NCI-H345 treated with DMSO at 0.1 percent for 48 hours (cell line): ENCODE measurements around the gene TRMT1.
"Not testable (repeated sequence)": the region's sequence is repeated elsewhere in the genome, so short reads cannot be mapped to it uniquely, and the experiment has no call there.

ENCODE experiments used
- DNase-seq: peaks from one replicate; lab custom pipeline; 2025; ENCODE audit not compliant: unreplicated experiment; lab: John Stamatoyannopoulos, UW

TRMT1 gene

DNA sequence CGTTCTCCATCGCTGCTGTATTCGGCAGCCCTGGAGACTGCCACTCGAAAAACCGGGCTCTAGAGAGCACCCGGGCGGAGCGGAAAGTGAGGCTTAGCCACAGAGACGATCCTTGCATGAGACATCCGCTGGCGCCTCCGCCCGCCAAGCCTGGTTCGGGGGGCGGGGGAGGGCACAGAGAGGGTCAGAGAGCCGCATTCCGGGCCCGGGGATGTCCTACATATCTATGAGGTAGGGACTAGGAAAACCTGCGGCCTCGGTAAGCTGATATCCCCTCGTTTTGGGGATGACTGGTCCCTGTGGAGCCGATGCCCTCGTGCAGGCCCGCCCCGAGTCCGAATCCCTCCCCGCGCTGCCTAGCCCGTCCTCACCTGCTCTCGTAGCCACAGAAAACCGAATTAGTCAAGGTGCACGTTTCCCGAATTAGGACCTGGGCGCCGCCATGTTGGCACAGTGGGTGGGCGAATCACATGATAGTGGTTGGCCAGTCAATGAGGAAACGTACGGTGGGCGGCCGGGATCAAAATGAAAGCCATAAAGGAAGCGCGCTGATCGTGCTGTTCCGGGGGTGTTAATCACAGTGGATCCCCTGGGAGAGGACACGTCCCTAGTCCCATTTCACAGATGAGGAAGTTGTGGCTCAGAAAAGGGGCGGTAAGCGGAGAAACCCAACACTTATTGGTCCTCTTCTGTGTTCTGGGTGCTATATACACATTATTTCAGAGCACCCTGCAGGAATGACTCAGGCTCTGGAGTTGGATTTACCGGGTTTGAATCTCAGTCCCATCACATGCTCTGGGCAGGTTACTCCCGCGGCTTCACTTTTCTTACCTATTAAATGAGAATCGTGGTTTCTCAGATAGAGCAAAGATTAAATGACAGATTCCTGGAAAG lies at the start of gene TRMT1:
Gene TRMT1, minus strand, starts transcription at position 459 of the 894 bp plus-strand sequence. Its CDS starts 341 bp downstream, at position 118.
- DNase-seq: peak; percentile 40

DNA sequence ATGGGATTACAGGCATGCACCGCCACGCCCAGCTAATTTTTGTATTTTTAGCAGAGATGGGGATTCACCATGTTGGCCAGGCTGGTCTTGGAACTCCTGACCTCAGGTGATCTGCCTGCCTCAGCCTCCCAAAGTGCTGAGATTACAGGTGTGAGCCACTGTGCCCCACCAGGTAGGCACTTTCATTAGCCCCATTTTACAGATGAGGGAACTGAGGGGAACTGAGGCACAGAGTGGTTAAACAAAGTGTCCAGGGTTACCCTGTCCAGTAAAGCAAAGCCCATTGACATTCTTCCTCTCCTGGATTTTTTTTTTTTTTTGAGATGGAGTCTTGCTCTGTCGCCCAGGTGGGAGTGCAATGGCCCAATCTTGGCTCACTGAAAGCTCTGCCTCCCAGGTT lies 49.6 kb upstream of the TRMT1 start:
- DNase-seq: not testable (repeated sequence)

DNA sequence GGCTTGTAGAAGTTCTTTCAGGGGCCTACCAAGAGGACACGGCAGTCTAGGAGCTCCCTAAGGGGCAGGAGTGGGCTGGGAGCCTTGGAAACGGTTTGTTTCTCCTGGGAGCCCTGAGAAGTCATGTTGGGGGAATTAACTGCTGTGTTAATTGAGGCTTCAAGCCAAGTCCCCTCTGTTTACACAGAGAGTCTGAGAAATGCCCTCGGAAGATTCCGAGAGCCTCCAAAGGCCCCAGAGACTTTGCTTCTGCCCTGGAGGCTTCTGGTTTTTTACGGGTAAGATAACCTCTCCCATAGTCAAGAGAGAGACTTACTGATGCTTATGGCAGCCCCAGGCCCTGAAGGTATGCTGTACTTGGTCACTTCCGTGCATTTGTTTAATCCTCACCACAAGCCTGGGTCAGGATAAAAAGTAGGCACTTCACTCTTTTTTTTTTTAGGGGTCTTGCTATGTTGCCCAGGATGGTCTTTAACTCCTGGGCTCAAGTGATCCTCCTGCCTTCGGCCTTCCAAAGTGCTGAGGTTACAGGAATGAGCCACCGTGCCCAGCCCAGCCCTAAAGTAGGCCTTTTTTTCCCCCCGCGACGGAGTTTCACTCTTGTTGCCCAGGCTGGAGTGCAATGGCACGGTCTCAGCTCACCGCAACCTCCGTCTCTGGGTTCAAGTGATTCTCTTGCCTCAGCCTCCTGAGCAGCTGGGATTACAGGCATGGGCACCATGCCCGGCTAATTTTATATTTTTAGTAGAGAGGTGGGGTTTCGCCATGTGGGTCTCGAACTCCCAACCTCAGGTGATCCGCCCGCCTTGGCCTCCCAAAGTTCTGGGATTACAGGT lies 48.8 kb upstream of the TRMT1 start:
- no peak for DNase-seq

DNA sequence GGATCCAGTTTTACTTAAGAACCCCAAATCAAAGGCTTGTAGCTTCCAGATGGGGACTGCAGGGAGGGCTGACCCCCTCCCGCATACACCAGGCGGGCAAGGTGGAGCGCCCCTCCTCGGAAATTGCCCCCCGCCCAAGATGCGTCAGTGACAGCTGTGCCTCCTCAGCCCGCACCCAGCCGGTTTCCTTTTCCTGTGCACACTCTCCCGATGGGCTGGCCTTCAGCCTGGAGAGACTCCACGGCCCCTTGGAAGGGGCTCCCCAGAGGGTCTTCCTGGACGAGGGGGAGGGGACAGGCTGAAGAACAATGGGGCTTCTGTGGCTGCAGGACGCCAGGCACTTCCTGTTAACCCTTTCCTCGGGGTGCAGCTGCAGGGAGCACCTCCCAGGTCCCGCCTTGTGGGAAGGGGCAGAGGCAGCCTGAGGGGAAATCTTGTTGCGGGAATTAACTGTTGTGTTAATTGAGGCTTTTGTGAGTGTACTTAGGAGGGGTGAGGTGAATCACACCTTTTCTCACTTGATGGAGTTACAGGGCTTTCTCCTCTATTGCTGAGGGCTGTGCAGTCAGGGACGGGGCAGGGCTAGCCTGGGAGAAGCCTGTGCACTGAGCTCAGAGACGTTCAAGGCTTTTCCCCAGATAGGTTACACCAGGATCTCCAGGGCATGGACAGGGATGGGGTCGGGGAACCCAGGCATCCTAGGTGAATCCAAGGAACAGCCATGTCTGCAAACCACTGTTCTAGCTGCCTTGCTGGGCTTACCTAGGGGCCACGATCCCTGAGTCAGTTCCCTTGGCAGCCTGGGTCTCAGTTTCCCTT lies 48.0 kb upstream of the TRMT1 start:
- DNase-seq: no peak

DNA sequence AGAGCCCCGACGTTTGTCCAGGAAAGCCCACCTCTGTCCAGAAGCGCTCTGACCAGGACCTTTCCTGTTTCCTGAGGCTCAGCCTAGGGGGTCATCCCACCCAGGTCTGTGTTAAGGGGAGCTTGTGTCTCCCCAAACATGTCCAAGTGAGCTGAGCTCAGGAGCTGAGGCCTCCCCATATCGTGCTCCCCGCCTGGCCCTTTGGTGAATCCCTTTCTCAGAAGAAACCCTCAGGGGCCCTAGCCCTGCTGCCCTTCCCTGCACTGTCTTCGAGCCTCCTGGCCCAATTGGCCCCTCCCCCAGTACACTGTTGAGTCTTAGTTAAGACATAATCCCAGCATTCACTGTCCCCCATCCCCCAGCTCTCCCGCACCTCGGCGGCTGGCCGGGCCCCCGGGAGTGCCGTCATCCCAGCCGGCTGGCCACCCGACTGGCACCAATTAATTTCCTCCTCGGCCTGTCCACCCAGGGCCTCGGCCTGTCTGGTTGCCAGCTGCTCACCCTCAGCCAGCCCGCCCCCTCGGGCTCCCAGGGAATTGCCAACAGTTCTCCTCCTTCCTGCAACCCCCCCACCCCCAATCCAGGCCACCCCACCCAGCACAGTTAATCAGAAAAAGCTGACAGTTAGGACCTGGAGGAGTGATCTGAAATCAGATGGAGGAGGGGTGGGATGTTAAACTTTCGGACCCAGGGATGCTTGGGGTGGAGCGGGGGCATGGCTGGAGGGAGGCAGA lies 47.2 kb upstream of the TRMT1 start:
- DNase-seq: no peak

DNA sequence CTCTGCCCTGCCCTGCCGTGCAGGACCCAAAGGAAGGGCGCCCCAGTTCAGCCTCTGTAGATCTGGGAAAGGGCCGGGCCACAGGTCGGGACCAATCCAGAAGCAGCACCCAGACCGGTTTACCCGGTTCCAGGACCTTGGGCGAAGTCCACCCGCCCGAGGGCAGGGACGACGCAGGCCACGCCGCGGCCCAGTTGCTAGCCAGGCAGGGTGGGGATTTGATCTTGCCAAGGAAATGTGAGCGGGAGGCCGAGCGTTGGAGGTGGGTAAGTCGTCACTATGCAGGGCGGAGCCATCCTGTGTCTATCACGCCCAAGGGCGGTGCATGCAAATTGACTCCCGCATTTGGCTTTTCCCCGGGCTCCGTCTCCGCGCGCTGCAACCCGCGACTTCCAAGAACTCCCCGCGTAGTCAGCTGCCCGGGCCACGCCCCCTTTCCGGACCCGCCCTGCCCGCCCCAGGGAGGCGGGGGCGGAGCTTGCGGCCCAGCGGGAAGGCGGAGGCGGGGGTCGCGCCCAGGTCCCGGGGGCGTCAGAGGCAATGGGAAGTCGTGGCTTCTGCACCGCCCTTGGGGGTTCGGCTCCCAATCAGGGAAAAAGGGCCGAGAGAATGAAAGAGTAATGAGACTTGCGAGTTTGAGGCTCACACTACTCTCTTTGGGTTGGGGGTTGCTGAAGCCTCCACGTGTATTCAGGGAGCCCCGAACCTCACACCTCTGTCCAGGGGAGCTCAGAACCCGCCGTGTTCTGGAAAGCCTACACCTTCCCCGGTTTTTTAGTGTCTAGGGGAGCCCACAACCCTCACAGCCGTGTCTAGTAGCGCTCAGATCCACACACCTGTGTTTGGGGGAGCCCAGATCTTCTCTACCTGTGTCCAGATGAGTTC lies 46.4 kb upstream of the TRMT1 start:
- peak; percentile 14 for DNase-seq

DNA sequence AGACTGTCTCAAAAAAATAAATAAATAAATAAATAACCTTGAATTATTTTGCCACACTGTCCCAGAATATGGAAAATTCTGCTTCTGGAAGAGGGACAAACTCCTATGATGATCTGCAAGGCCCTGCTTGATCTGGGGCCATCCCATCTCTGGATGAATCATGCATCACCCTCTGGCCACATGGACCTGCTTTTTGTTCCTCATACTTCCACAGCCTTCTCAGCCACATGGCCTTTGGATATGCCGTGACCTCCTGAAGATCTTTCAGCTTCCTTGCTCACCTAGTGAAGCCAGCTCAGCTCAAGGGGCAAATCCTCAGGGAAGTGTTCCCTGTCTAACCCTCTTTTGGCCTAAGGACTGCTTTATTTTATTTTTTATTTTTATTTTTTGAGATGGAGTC lies 44.0 kb upstream of the TRMT1 start:
- no peak for DNase-seq

DNA sequence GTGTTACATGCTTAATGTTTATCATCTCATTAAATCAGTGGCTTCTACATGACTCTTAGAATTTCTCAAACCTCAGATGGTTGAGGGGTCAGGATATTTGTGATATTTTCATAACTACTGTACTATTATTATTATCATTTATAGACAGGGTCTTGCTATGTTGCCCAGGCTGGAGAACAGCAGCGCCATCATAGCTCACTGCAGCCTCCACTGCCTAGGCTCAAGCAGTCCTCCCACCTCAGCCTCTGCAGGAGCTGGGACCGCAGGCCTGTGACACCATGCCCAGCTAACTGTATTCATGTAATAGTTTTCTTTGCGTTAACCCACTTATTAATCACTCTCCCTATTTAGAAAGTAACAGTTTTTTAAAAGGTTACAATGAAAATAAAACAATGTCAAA lies 43.2 kb upstream of the TRMT1 start:
- no peak for DNase-seq

DNA sequence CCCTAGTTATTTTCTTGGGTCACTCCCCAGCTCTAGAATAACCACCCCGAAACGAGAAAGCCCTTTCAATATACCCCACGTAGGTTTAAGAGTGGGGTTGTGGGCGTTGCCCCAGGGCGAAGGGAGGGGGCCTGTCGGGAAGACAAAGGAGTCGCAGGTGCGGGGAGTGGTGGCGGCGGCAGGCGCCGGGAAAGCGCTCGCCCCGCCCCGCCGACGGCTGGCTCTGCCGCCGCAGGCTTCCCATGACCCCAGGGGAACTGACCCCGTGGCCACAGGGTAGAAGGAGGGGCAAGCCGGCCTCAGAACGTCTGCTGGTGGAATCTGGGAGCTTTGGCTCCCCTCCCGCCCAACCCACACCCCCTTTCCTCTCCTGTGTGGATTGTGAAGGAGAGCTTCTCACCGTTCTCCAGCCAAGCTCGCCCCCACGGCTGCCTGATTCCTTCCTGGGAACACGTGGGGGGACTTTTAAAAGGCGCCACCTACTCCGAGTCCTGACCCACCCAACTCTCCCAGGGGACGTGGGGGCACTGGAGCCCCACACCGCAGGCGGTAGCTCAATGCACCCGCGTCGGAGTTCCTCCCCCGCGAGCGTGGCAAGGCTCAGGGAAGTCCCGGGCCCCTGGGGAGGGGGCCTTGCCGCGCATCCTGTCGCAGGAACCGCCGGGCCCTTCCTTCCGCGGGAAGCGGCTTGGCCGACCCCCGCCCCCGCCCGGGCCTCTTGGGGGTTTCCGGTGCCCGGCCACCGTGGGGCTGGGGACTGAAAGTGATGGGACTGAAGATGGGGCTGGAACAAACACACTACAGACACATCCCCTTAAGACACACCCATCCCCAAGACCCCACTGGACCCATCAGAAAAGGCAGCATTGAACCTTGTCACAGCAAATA lies 39.2 kb upstream of the TRMT1 start:
- DNase-seq: no peak

DNA sequence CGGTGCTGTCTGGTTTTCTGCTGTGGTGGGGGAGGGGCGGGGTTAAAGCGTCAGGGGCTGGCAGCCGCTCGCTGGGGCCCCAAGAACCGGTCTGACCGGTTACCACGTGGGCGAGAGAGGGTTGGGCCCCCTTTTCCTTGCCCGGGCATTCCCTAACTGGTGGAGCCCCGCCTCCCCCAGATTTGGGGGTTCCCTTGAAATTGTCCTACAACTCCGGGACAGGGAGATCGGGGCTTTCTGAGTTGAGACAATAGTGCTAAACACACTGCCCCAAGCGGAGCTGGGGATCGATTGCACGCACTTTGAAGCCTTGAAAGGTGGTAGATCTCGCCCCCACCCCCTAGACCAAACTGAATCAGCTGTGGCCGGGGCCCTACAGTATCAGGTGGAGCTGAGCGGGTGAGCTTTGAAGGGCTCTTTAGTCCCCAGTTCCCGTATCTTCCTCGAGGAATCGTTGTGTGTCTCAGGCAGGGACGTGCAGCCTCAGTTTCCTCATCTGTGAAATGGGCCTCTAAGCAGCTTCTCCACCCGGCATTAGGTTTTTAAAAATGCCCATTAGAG lies 38.5 kb upstream of the TRMT1 start:
- no peak for DNase-seq

DNA sequence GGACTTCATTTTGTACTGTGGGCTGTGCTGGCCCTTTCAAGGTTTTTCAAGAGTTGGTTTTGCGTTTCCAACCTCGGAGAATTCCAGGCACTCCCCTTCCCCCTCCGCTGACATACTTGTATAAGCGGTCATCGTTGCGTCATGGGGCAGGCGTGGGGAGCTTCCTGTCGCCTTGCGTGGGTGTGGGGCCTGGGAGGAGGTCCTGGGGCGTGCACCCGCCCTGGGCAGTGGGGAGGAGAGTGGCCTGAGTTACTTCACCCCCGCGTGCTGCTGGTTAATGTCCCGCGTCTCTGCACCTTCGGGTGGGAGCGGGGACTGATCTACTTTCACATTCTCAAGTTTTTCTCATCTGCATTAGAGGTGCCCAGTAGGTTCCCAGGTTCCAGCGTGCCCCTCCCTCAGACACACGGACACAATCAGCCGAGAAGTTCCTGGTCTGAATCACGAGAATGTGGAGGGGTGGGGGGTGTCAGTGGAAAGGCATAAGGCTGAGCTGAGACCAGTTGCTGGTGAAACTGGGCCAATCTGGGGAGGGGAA lies 37.8 kb upstream of the TRMT1 start:
- DNase-seq: no peak

DNA sequence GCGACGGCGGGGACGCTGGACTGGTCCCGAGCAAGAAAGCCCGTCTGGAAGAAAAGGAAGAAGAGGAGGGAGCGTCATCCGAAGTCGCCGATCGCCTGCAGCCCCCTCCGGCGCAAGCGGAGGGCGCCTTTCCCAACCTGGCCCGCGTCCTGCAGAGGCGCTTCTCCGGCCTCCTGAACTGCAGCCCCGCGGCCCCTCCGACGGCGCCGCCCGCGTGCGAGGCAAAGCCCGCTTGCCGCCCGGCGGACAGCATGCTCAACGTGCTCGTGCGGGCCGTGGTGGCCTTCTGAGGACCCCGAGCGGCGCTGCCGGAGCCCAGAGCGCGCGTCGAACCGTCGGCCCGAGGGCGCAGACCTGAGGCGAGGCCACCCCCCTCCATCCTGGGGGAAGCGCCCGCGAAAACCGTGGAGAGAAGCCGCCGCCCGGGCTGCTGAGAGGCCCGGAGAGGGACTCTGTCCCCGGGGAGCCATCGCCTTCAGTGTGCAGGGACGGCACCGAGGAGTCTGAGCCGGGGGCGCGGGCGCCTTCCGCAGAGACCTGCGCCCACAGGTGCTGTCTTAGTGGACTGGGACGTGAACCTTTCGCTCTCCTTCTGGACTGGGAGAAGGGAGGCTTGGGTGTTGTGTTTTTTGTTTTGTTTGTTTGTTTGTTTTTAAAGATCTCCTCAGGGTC lies 37.2 kb upstream of the TRMT1 start:
- DNase-seq: no peak

DNA sequence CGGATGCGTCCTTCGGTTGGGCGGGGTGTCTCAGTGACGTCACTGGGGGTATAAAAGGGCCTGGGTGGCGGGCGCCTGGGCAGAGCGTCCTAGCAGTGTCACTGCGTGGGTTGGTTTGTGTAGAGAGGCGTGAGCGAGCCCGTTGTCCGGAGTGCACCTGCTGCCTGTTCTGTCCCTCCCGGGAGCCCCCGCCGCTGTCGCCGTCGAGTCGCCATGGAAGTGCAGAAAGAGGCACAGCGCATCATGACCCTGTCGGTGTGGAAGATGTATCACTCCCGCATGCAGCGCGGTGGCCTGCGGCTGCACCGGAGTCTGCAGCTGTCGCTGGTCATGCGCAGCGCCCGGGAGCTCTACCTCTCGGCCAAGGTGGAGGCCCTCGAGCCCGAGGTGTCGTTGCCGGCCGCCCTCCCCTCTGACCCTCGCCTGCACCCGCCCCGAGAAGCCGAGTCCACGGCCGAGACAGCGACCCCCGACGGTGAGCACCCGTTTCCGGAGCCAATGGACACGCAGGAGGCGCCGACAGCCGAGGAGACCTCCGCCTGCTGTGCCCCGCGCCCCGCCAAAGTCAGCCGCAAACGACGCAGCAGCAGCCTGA lies 36.5 kb upstream of the TRMT1 start:
- peak; percentile 30 for DNase-seq

DNA sequence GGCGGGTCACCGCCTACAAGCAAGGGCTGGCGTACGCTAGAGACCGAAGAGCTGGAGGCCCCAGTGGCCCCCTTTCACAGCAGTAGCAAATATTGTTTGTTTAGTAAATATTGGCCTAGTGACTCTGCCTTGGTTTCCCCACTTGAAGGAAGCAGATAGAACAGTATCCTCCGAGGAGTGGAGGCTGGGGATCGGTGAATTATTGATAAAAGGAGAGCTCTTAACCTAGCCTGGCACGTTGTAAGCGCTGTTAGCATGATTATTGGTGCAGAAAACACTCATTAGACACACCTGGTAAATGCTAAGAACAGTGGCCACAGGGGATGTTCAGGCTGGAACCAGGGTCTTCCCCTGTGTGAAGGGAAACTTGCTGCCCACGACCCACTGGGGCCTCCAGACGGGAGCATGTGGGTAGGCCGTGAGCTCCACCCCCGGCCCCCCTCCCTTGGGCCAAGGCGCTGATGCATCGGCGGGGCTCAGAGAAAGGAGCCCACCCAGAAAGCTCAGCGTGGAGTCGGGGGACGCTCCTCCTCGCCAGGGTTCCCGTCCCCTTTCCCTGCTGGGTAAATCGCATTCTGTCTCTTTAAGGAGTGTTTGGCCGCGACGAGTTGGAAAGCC lies 35.9 kb upstream of the TRMT1 start:
- DNase-seq: no peak

DNA sequence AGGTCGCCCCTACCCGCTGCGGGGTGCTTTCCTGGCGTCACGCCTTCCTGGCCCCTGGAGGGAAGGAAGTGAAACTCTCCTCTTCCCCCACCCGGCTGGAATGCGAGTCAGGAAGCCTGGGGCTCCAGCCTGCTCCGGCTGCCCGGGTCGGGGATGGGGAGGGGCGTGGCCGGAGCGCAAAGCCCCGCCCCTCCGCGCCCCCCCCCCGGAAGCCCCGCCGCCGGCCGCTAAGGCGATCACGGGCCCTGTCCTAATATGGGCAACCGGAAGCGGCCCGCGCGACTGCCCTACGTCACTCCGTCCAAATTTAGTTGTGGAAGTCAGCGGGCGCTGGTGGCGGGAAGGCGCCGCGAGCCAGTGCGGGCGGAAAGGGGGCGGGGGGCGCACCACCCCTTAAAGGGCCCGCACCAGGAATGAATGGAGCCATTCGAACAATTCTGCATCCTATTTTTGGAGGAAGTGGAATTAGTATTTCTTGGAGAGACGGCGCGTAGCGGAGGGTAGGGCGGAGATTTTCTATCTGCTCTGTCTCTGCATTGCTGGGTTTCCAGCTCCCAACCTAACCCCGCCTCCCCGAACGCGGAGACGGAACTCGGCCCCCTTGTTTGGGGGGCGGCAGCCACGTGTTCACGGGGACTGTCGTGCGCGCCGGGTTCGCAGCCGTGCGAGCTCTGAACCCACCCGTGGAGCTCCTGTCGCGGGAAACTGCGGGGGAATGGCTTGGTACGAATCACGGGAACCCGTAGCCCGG lies 35.2 kb upstream of the TRMT1 start:
- DNase-seq: peak; percentile 45
